HCT116 (cell line): Measurements from ENCODE around the gene TNC. TPM values are rescaled to one million over a fixed set of nuclear protein-coding genes. Genes with fewer than 3 reads are reported as not detected.

ENCODE experiments used
- ATAC-seq: fragments of 200-7000 bp; cut with Tn5 transposase; 2 replicates; pipeline ENCODE4 v1.9.1; 2020; ENCODE audit warnings: mild to moderate bottlenecking, moderate library complexity
- BruUV-seq: library from RNA; stranded (reverse); fragments of 400-500 nt; replicated peaks from 2 replicates; lab custom pipeline; 2021; lab: Mats Ljungman, UMichigan
- CTCF ChIA-PET: fragments of 300-600 bp; sonication (Branson Sonifier 250); formaldehyde crosslinking; loops from one replicate; lab custom pipeline; 2021; ENCODE audit warnings: antibody characterized with exemption; lab: Charles Lee
- POLR2A ChIA-PET: fragments of 300-600, 350-600 bp; sonication (Branson Sonifier 250); formaldehyde crosslinking; loops from one replicate; lab custom pipeline; 2021; ENCODE audit warnings: antibody characterized with exemption; lab: Charles Lee
- RAD21 ChIA-PET, 2 experiments: fragments of 300-600 bp; sonication (Branson Sonifier 250); formaldehyde crosslinking; loops; one replicate each; lab custom pipeline; 2023; ENCODE audit warnings: low total read pairs in 2 of 2; ENCODE audit not compliant: uncharacterized antibody in 2 of 2, unreplicated experiment in 2 of 2, low non-redundant PET in 1 of 2; lab: Charles Lee
- DNase-seq: peaks from one replicate; pipeline ENCODE4 v3.0.0-alpha.2; 2010; ENCODE audit warnings: low read depth, low spot score
- H2AFZ ChIP-seq: fragments of 200-600 bp; shearing (Covaris generic), sonication (generic); 2 replicates; pipeline ENCODE4 v1.6.1; 2017; ENCODE audit warnings: low read depth, mixed run types, mixed read lengths, antibody characterized with exemption, low read length; ENCODE audit not compliant: poor library complexity, severe bottlenecking
- H3K27ac ChIP-seq: 2 replicates; pipeline ENCODE4 v1.5.1; 2012; ENCODE audit warnings: low read depth, low read length
- H3K27me3 ChIP-seq: fragments of 200-600 bp; sonication (generic); 2 replicates; pipeline ENCODE4 v1.6.1; 2016; ENCODE audit warnings: mixed run types, low read length, mixed read lengths; ENCODE audit not compliant: insufficient read depth
- H3K36me3 ChIP-seq, 2 experiments: fragments of 200-500 bp in 1 of 2; fragments of 200-600 bp in 1 of 2; sonication (Bioruptor generic) in 1 of 2; sonication (generic) in 1 of 2; 2 replicates each; pipeline versions ENCODE4 v1.5.1 to v1.6.1; 2014 to 2016; ENCODE audit warnings: low read length in 2 of 2, inconsistent platforms in 1 of 2, mixed read lengths in 1 of 2, mixed run types in 1 of 2; ENCODE audit not compliant: insufficient read depth in 2 of 2, control insufficient read depth in 1 of 2
- H3K4me1 ChIP-seq, 2 experiments: fragments of 200-600 bp in 1 of 2; sonication (generic) in 1 of 2; 2 replicates each; pipeline versions ENCODE4 v1.5.1 to v1.6.1; 2012 to 2017; ENCODE audit warnings: low read length in 2 of 2, inconsistent platforms in 1 of 2, mild to moderate bottlenecking in 1 of 2, mixed read lengths in 1 of 2, mixed run types in 1 of 2, moderate library complexity in 1 of 2; ENCODE audit not compliant: insufficient read depth in 2 of 2, control insufficient read depth in 1 of 2
- H3K4me2 ChIP-seq: fragments of 200-600 bp; sonication (generic); 2 replicates; pipeline ENCODE4 v1.6.1; 2017; ENCODE audit warnings: mixed run types, low read length, mixed read lengths
- H3K4me3 ChIP-seq, 2 experiments: fragments of 200-600 bp in 1 of 2; sonication (generic) in 1 of 2; replicated peaks in 1 of 2; 2 replicates each; pipeline ENCODE4 v1.5.1; 2011 to 2016; ENCODE audit warnings: low read length in 2 of 2, control low read depth in 1 of 2, low read depth in 1 of 2, mild to moderate bottlenecking in 1 of 2, mixed read lengths in 1 of 2, mixed run types in 1 of 2
- H3K79me2 ChIP-seq: fragments of 200-600 bp; sonication (generic); 2 replicates; pipeline ENCODE4 v1.6.1; 2017; ENCODE audit warnings: mild to moderate bottlenecking, mixed run types, low read length, moderate library complexity, mixed read lengths; ENCODE audit not compliant: insufficient read depth
- H3K9ac ChIP-seq: fragments of 200-600 bp; sonication (generic); 2 replicates; pipeline ENCODE4 v1.6.1; 2016; ENCODE audit warnings: low read length, mixed read lengths
- H3K9me2 ChIP-seq: fragments of 200-600 bp; sonication (generic), shearing (Covaris generic); 2 replicates; pipeline ENCODE4 v1.6.1; 2017; ENCODE audit warnings: mixed run types, mild to moderate bottlenecking, moderate library complexity; ENCODE audit not compliant: insufficient read depth
- H3K9me3 ChIP-seq, 2 experiments: fragments of 200-500 bp in 1 of 2; fragments of 200-600 bp in 1 of 2; sonication (Bioruptor generic) in 1 of 2; sonication (generic) in 1 of 2; 2 replicates each; pipeline ENCODE4 v1.6.1; 2014 to 2017; ENCODE audit warnings: low read length in 2 of 2, mixed read lengths in 2 of 2, inconsistent platforms in 1 of 2, low read depth in 1 of 2, mild to moderate bottlenecking in 1 of 2, mixed run types in 1 of 2, moderate library complexity in 1 of 2; ENCODE audit not compliant: control insufficient read depth in 1 of 2, insufficient read depth in 1 of 2
- H4K20me1 ChIP-seq: fragments of 200-600 bp; sonication (generic), shearing (Covaris generic); 2 replicates; pipeline ENCODE4 v1.6.1; 2017; ENCODE audit warnings: mixed run types, mild to moderate bottlenecking, moderate library complexity; ENCODE audit not compliant: insufficient read depth
- CBX3 ChIP-seq: IDR thresholded peaks from 2 replicates; pipeline ENCODE4 v1.6.1; 2012; ENCODE audit warnings: low read depth
- FOSL1 ChIP-seq: IDR thresholded peaks from 2 replicates; pipeline ENCODE4 v1.6.1; 2012; ENCODE audit warnings: low read depth
- SRF ChIP-seq: IDR thresholded peaks from 2 replicates; pipeline ENCODE4 v1.6.1; 2012; ENCODE audit warnings: low read depth
- TCF7L2 ChIP-seq: IDR thresholded peaks from 2 replicates; pipeline ENCODE4 v1.7.0; 2011; ENCODE audit warnings: borderline replicate concordance, inconsistent platforms; ENCODE audit not compliant: insufficient read depth, insufficient read length; ENCODE audit errors: extremely low read depth
- intact Hi-C: fragments of 100-400 bp; cut with micrococcal nuclease; formaldehyde crosslinking; loops from 2 replicates; pipeline ENCODE4 v1.10.0; 2022
- total RNA-seq: library from RNA; stranded (reverse); gene quantifications from one replicate; pipeline ENCODE4 v1.2.1, GENCODE V29; 2021; ENCODE audit not compliant: unreplicated experiment
- TF ChIP-seq, protein P1 (sequence below): IDR thresholded peaks from 2 replicates; pipeline ENCODE4 v1.6.1; 2012; ENCODE audit warnings: low read depth

TNC gene
- total RNA-seq, 1 experiment from 2014 or later: 0.49 TPM

DNA sequence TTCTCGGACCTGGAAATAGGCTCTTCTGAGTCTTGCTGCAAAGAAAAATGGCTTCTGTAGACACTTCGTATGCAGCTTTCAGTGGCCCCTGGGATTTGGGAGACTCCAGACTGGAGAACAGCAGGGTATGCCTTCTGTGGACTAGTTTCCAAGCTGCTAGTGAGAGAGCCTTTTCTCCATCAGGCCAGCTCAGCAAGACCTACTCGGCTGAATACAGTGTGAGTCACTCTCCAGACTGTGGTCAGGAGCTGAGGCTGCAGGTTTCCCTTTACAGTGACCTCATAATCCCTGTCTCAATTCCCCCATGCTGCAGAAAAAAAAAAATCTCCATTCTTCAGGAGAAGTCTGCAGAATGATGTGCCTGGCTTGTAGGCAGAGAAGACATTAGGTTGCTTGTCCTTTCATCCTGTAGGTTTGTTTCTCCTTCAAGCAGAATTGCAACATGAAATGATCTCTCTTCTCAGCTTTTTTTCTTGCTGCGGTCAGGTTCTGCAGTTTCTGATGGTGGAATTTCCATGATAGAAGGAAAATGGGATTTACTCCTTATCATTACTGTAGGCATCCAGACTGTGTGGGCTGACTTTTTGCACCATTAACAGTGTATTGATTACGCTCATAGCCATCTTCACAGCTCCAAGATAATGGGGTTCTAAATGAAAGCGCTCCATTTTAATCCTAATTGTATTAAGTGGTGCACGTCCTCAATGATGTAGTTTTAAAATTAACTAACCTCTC, 109.3 kb downstream of the TNC start:
- POLR2A ChIA-PET: no interaction called here
- intact Hi-C loops: no loop called here
- BruUV-seq: no TSS peak
- H3K4me3 ChIP-seq: no peak overlapping the region
- no peaks in the 10 kb centered on the region for H4K20me1 ChIP-seq
- no peaks in the 10 kb centered on the region for H3K36me3 ChIP-seq
- peak; percentile 73 for ATAC-seq
- no peak for TF ChIP-seq SRF
- TF ChIP-seq CBX3: no peak
- no peak for TF ChIP-seq TCF7L2
- TF ChIP-seq FOSL1: 0 out of 2 replicates have a peak, but pooled peaks have one; percentile 14
- TF ChIP-seq, protein P1, sequence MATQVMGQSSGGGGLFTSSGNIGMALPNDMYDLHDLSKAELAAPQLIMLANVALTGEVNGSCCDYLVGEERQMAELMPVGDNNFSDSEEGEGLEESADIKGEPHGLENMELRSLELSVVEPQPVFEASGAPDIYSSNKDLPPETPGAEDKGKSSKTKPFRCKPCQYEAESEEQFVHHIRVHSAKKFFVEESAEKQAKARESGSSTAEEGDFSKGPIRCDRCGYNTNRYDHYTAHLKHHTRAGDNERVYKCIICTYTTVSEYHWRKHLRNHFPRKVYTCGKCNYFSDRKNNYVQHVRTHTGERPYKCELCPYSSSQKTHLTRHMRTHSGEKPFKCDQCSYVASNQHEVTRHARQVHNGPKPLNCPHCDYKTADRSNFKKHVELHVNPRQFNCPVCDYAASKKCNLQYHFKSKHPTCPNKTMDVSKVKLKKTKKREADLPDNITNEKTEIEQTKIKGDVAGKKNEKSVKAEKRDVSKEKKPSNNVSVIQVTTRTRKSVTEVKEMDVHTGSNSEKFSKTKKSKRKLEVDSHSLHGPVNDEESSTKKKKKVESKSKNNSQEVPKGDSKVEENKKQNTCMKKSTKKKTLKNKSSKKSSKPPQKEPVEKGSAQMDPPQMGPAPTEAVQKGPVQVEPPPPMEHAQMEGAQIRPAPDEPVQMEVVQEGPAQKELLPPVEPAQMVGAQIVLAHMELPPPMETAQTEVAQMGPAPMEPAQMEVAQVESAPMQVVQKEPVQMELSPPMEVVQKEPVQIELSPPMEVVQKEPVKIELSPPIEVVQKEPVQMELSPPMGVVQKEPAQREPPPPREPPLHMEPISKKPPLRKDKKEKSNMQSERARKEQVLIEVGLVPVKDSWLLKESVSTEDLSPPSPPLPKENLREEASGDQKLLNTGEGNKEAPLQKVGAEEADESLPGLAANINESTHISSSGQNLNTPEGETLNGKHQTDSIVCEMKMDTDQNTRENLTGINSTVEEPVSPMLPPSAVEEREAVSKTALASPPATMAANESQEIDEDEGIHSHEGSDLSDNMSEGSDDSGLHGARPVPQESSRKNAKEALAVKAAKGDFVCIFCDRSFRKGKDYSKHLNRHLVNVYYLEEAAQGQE: no peak
- TF ChIP-seq, all 23 proteins: peak for 1
- no peaks in the 10 kb centered on the region for H3K79me2 ChIP-seq
- peaks cover 52% of the 10 kb centered on the region; the same call in 1 of the 2 replicates for H3K27me3 ChIP-seq
- DNase-seq: no peak
- no peaks in the 10 kb centered on the region for H3K9me3 ChIP-seq
- RAD21 ChIA-PET: no interaction called here
- CTCF ChIA-PET: interaction anchor here (0.8 kb wide), 1 partner anchor 9 kb away, joined by 3 read pairs; no protein-coding TSS in a partner anchor
- H3K4me2 ChIP-seq: no peak overlapping the region
- no peak overlapping the region for H2AFZ ChIP-seq
- no peak overlapping the region for H3K9ac ChIP-seq
- no peak overlapping the region for H3K27ac ChIP-seq
- no peaks in the 10 kb centered on the region for H3K9me2 ChIP-seq
- no peaks in the 10 kb centered on the region for H3K4me1 ChIP-seq
